DOHH2 (cell line): Measurements from ENCODE around the gene GRPR.

ENCODE experiments used
- H3F3A ChIP-seq: fragments of 200-600 bp; sonication (generic), shearing (Covaris generic); 2 replicates; pipeline ENCODE4 v1.6.0; 2016; ENCODE audit warnings: antibody characterized with exemption, mild to moderate bottlenecking; ENCODE audit not compliant: control insufficient read depth, insufficient read depth
- H3K27ac ChIP-seq: fragments of 200-600 bp; sonication (generic); 2 replicates; pipeline ENCODE4 v1.5.1; 2014; ENCODE audit warnings: low read depth, mild to moderate bottlenecking, low read length, moderate library complexity
- H3K27me3 ChIP-seq: fragments of 200-600 bp; sonication (generic); 2 replicates; pipeline ENCODE4 v1.6.1; 2014; ENCODE audit warnings: mild to moderate bottlenecking, low read length, mixed read lengths; ENCODE audit not compliant: control insufficient read depth
- H3K36me3 ChIP-seq: fragments of 200-600 bp; sonication (generic); 2 replicates; pipeline ENCODE4 v1.6.1; 2014; ENCODE audit warnings: mild to moderate bottlenecking, low read length, moderate library complexity, mixed read lengths; ENCODE audit not compliant: control insufficient read depth
- H3K4me1 ChIP-seq: fragments of 200-600 bp; sonication (generic); 2 replicates; pipeline ENCODE4 v1.6.1; 2014; ENCODE audit warnings: mild to moderate bottlenecking, low read length, mixed read lengths; ENCODE audit not compliant: control insufficient read depth
- H3K4me2 ChIP-seq: fragments of 200-600 bp; sonication (generic); 2 replicates; pipeline ENCODE4 v1.6.0; 2014; ENCODE audit warnings: mild to moderate bottlenecking, low read length, moderate library complexity
- H3K4me3 ChIP-seq: fragments of 200-600 bp; sonication (generic); 2 replicates; pipeline ENCODE4 v1.5.1; 2014; ENCODE audit warnings: mild to moderate bottlenecking, low read length, mixed read lengths
- H3K79me2 ChIP-seq: fragments of 200-600 bp; sonication (generic); 2 replicates; pipeline ENCODE4 v1.6.1; 2014; ENCODE audit warnings: mild to moderate bottlenecking, low read length, mixed read lengths; ENCODE audit not compliant: control insufficient read depth
- H3K9me2 ChIP-seq: fragments of 200-600 bp; sonication (generic); replicated peaks from 2 replicates; pipeline ENCODE4 v1.6.1; 2014; ENCODE audit warnings: mild to moderate bottlenecking, low read length, mixed read lengths; ENCODE audit not compliant: control insufficient read depth
- H3K9me3 ChIP-seq: fragments of 200-600 bp; sonication (generic); 2 replicates; pipeline ENCODE4 v1.6.1; 2014; ENCODE audit warnings: antibody characterized with exemption, low read length, mixed read lengths; ENCODE audit not compliant: control insufficient read depth, insufficient read depth
- H4K20me1 ChIP-seq: fragments of 200-600 bp; sonication (generic); 2 replicates; pipeline ENCODE4 v1.6.0; 2014; ENCODE audit warnings: low read depth, mild to moderate bottlenecking, antibody characterized with exemption, low read length, moderate library complexity; ENCODE audit not compliant: control insufficient read depth, insufficient read depth
- EZH2phosphoT487 ChIP-seq: fragments of 200-600 bp; sonication (generic); IDR thresholded peaks from 2 replicates; pipeline ENCODE4 v1.6.1; 2017; ENCODE audit warnings: borderline replicate concordance, mild to moderate bottlenecking, antibody characterized with exemption, low read length, moderate library complexity, mixed read lengths
- TF ChIP-seq, protein P1 (sequence below): fragments of 200-600 bp; sonication (generic); IDR thresholded peaks from one replicate; pipeline ENCODE4 v1.5.1; 2014; ENCODE audit warnings: antibody characterized with exemption, mild to moderate bottlenecking, low read depth, low read length; ENCODE audit not compliant: poor library complexity, severe bottlenecking

The GRPR gene

GRCh38 chrX:16089086-16089485, 34.3 kb upstream of the GRPR start:
- Histone ChIP-seq H3K4me2 (no peak overlapping the region), H3K27me3 (no peaks in the 10 kb centered on the region), H3K9me3 (no peaks in the 10 kb centered on the region), H3F3A (no peaks in the 10 kb centered on the region), H3K4me1 (no peaks in the 10 kb centered on the region), H3K9me2 (no peaks in the 10 kb centered on the region), H3K4me3 (no peak overlapping the region), H3K36me3 (no peaks in the 10 kb centered on the region), H3K27ac (no peak overlapping the region), H4K20me1 (no peaks in the 10 kb centered on the region), H3K79me2 (no peaks in the 10 kb centered on the region)
- no peak for TF ChIP-seq EZH2phosphoT487
- TF ChIP-seq, protein P1, sequence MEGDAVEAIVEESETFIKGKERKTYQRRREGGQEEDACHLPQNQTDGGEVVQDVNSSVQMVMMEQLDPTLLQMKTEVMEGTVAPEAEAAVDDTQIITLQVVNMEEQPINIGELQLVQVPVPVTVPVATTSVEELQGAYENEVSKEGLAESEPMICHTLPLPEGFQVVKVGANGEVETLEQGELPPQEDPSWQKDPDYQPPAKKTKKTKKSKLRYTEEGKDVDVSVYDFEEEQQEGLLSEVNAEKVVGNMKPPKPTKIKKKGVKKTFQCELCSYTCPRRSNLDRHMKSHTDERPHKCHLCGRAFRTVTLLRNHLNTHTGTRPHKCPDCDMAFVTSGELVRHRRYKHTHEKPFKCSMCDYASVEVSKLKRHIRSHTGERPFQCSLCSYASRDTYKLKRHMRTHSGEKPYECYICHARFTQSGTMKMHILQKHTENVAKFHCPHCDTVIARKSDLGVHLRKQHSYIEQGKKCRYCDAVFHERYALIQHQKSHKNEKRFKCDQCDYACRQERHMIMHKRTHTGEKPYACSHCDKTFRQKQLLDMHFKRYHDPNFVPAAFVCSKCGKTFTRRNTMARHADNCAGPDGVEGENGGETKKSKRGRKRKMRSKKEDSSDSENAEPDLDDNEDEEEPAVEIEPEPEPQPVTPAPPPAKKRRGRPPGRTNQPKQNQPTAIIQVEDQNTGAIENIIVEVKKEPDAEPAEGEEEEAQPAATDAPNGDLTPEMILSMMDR: no peak

GRCh38 chrX:16096141-16096540, 27.2 kb upstream of the GRPR start:
- H4K20me1 ChIP-seq: no peaks in the 10 kb centered on the region
- H3K27me3 ChIP-seq: no peaks in the 10 kb centered on the region
- H3K4me2 ChIP-seq: no peak overlapping the region
- no peaks in the 10 kb centered on the region for H3K79me2 ChIP-seq
- H3K9me3 ChIP-seq: no peaks in the 10 kb centered on the region
- TF ChIP-seq EZH2phosphoT487: no peak
- TF ChIP-seq, protein P1: no peak
- no peak overlapping the region for H3K27ac ChIP-seq
- no peaks in the 10 kb centered on the region for H3K36me3 ChIP-seq
- H3K4me1 ChIP-seq: no peaks in the 10 kb centered on the region
- no peaks in the 10 kb centered on the region for H3K9me2 ChIP-seq
- no peaks in the 10 kb centered on the region for H3F3A ChIP-seq
- no peak overlapping the region for H3K4me3 ChIP-seq

GRCh38 chrX:16100673-16101072, 22.7 kb upstream of the GRPR start:
- H3K36me3 ChIP-seq: no peaks in the 10 kb centered on the region; the same call in 1 of the 2 replicates
- peaks cover 5% of the 10 kb centered on the region for H3K9me3 ChIP-seq
- H3K27ac ChIP-seq: no peak overlapping the region
- H3K79me2 ChIP-seq: no peaks in the 10 kb centered on the region
- H3K4me2 ChIP-seq: no peak overlapping the region
- TF ChIP-seq, protein P1: no peak
- no peak for TF ChIP-seq EZH2phosphoT487
- H4K20me1 ChIP-seq: no peaks in the 10 kb centered on the region
- no peaks in the 10 kb centered on the region for H3K9me2 ChIP-seq
- H3K27me3 ChIP-seq: no peaks in the 10 kb centered on the region
- H3F3A ChIP-seq: peaks cover 3% of the 10 kb centered on the region
- H3K4me1 ChIP-seq: peaks cover 41% of the 10 kb centered on the region
- H3K4me3 ChIP-seq: no peak overlapping the region

DNA sequence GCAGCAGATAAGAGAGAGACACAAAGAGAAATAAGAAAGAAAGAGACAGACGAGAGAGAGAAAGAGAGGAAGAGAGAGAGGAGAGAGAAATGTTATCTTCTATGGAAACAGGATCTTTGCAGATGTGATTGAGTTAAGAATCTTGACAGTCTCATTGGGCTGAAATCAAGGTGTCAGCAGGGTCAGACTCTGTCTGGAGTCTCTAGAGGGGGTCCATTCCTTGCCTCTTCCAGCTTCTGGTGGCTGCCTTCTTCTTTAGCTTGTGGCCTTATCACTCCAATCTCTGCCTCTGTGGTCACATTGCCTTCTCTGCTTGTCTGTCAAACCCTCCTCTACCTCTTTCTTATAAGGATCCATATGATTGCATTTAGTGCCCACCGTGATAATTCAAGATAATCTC, 21.8 kb upstream of the GRPR start:
- Histone ChIP-seq H3K79me2 (no peaks in the 10 kb centered on the region), H3K36me3 (no peaks in the 10 kb centered on the region; the same call in 1 of the 2 replicates), H3K9me2 (no peaks in the 10 kb centered on the region), H3K27me3 (no peaks in the 10 kb centered on the region), H3K4me3 (no peak overlapping the region), H3K4me2 (no peak overlapping the region), H3K4me1 (peaks cover 51% of the 10 kb centered on the region), H3K27ac (no peak overlapping the region), H3K9me3 (peaks cover 5% of the 10 kb centered on the region), H3F3A (peaks cover 3% of the 10 kb centered on the region), H4K20me1 (no peaks in the 10 kb centered on the region)
- TF ChIP-seq EZH2phosphoT487: no peak
- TF ChIP-seq, protein P1: no peak
